A673 (cell line): Measurements from ENCODE around the gene RRP1B. TPM values are rescaled to one million over a fixed set of nuclear protein-coding genes. Genes with fewer than 3 reads are reported as not detected.

Source experiments
- BruUV-seq: library from RNA; stranded (reverse); fragments of 400-500 nt; replicated peaks from 2 replicates; lab custom pipeline; 2021; lab: Mats Ljungman, UMichigan
- CTCF ChIA-PET: fragments of 300-600 bp; sonication (Branson Sonifier 250); formaldehyde crosslinking; loops from one replicate; lab custom pipeline; 2022; ENCODE audit warnings: antibody characterized with exemption; lab: Charles Lee
- POLR2A ChIA-PET: fragments of 300-600 bp; sonication (Branson Sonifier 250); formaldehyde crosslinking; loops from one replicate; lab custom pipeline; 2022; ENCODE audit warnings: antibody characterized with exemption; ENCODE audit not compliant: low non-redundant PET; lab: Charles Lee
- DNase-seq: peaks from one replicate; pipeline ENCODE4 v3.0.0-alpha.2; 2015; ENCODE audit warnings: low spot score
- H3K27ac ChIP-seq: fragments of 200-600 bp; sonication (generic); 2 replicates; pipeline ENCODE4 v1.5.1; 2016; ENCODE audit warnings: mixed run types, low read depth, mild to moderate bottlenecking, mixed read lengths, antibody characterized with exemption, low read length; ENCODE audit not compliant: poor library complexity, severe bottlenecking
- H3K27me3 ChIP-seq: fragments of 200-600 bp; sonication (generic); replicated peaks from 2 replicates; pipeline ENCODE4 v1.6.1; 2017; ENCODE audit warnings: mixed run types, low read depth, mild to moderate bottlenecking, mixed read lengths, antibody characterized with exemption, low read length; ENCODE audit not compliant: insufficient read depth, poor library complexity
- H3K36me3 ChIP-seq: fragments of 200-600 bp; sonication (generic); 2 replicates; pipeline ENCODE4 v1.6.1; 2016; ENCODE audit warnings: mixed run types, mild to moderate bottlenecking, mixed read lengths, antibody characterized with exemption, low read length; ENCODE audit not compliant: insufficient read depth, poor library complexity, severe bottlenecking
- H3K4me1 ChIP-seq: fragments of 200-600 bp; sonication (generic); 2 replicates; pipeline ENCODE4 v1.6.1; 2017; ENCODE audit warnings: mixed run types, mild to moderate bottlenecking, mixed read lengths, antibody characterized with exemption, low read length; ENCODE audit not compliant: insufficient read depth, poor library complexity, severe bottlenecking
- H3K4me3 ChIP-seq: fragments of 200-600 bp; sonication (generic); 2 replicates; pipeline ENCODE4 v1.5.1; 2016; ENCODE audit warnings: low read depth, mixed run types, mild to moderate bottlenecking, mixed read lengths, low read length; ENCODE audit not compliant: poor library complexity, severe bottlenecking
- H3K9me3 ChIP-seq: fragments of 200-600 bp; sonication (generic); 2 replicates; pipeline ENCODE4 v1.6.1; 2016; ENCODE audit warnings: mixed run types, low read depth, mild to moderate bottlenecking, mixed read lengths, antibody characterized with exemption, low read length; ENCODE audit not compliant: poor library complexity, severe bottlenecking
- EZH2 ChIP-seq: fragments of 200-600 bp; sonication (generic); IDR thresholded peaks from 2 replicates; pipeline ENCODE4 v1.6.1; 2017; ENCODE audit warnings: borderline replicate concordance, low read depth, mild to moderate bottlenecking, mixed read lengths, antibody characterized with exemption, low read length; ENCODE audit not compliant: poor library complexity, severe bottlenecking
- intact Hi-C: fragments of 100-400 bp; cut with micrococcal nuclease; formaldehyde crosslinking; loops from one replicate; pipeline ENCODE4 v1.10.0; 2022; ENCODE audit not compliant: unreplicated experiment
- total RNA-seq: library from RNA; stranded (reverse); gene quantifications from 2 replicates; pipeline ENCODE4 v1.2.3, GENCODE V29; 2021
- TF ChIP-seq, protein P1 (sequence below): fragments of 300-800, 200-600 bp; sonication (generic); conservative IDR thresholded peaks from 2 replicates; pipeline ENCODE4 v1.5.1; 2017; ENCODE audit warnings: low read depth, mild to moderate bottlenecking, antibody characterized with exemption, low read length, moderate library complexity, mixed read lengths

The RRP1B gene
- total RNA-seq, 1 experiment from 2014 or later = 73.5 TPM

DNA sequence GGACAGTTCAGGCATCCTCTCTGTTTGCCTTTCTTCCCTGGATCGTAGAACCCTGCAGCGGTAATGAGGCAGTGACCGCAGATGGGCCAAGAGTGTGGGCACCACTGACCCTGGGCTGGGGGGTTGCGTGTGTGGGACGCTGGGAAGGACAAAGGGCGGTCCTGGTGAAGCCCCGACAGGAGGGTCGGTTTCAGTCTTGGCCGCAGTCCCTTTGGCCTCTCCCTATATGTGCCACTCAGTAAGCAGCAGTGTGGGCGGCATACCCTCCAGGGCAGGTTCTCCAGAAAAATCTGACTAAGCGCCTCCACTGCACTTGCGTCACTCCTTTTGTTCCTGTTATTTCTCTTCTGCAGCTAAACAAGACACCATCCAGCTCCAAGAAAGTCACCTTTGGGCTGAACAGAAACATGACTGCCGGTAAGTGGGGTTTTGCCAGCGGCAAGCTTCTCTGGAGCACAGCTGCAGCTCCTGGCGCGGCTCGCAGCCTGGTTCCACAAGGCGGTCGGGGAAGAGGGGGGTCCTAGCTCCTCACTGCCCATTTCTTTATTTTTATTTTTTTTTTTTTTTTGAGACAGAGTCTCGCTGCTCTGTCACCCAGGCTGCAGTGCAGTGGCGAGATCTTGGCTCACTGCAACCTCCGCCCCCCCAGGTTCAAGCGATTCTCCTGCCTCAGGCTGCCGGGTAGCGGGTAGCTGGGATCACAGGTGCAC is 31.9 kb downstream of the RRP1B start:
- CTCF ChIA-PET = no interaction called here
- Histone ChIP-seq H3K4me3 (no peak overlapping the region), H3K27ac (no peak overlapping the region), H3K9me3 (no peaks in the 10 kb centered on the region), H3K36me3 (peaks cover 82% of the 10 kb centered on the region), H3K27me3 (no peaks in the 10 kb centered on the region), H3K4me1 (no peaks in the 10 kb centered on the region)
- no TSS peak for BruUV-seq
- POLR2A ChIA-PET = no interaction called here
- intact Hi-C loops = no loop called here
- no peak for DNase-seq
- TF ChIP-seq EZH2 = no peak

- no peak for TF ChIP-seq EZH2
- TF ChIP-seq, protein P1, sequence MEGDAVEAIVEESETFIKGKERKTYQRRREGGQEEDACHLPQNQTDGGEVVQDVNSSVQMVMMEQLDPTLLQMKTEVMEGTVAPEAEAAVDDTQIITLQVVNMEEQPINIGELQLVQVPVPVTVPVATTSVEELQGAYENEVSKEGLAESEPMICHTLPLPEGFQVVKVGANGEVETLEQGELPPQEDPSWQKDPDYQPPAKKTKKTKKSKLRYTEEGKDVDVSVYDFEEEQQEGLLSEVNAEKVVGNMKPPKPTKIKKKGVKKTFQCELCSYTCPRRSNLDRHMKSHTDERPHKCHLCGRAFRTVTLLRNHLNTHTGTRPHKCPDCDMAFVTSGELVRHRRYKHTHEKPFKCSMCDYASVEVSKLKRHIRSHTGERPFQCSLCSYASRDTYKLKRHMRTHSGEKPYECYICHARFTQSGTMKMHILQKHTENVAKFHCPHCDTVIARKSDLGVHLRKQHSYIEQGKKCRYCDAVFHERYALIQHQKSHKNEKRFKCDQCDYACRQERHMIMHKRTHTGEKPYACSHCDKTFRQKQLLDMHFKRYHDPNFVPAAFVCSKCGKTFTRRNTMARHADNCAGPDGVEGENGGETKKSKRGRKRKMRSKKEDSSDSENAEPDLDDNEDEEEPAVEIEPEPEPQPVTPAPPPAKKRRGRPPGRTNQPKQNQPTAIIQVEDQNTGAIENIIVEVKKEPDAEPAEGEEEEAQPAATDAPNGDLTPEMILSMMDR = no peak
- H3K27me3 ChIP-seq = no peaks in the 10 kb centered on the region
- intact Hi-C loops = no loop called here
- CTCF ChIA-PET = no interaction called here
- POLR2A ChIA-PET = no interaction called here
- BruUV-seq = no TSS peak
- peaks cover 76% of the 10 kb centered on the region for H3K36me3 ChIP-seq
- no peaks in the 10 kb centered on the region for H3K4me1 ChIP-seq
- no peak overlapping the region for H3K4me3 ChIP-seq
- DNase-seq = no peak
- no peaks in the 10 kb centered on the region for H3K9me3 ChIP-seq
- H3K27ac ChIP-seq = no peak overlapping the region
These were observed 32.4 kb downstream of the RRP1B start for GRCh38 chr21:43691801-43692200.

DNA sequence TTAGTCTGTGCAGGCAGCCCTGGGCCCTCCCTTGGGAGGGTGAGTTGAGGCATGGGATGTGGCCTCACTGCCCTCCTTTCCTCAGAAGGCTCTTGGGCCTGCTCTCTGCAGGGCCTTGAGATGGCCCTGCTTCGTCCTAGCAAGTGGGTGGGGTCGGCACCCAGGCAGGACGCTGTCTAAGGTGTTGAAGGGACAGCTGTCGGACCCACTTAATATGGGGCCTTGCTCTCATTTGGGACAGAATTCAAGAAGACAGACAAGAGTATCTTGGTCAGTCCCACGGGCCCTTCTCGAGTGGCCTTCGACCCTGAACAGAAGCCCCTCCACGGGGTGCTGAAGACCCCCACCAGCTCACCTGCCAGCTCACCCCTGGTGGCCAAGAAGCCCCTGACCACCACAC is 33.6 kb downstream of the RRP1B start:
- intact Hi-C loops = no loop called here
- no peak for DNase-seq
- H3K36me3 ChIP-seq = peaks cover 65% of the 10 kb centered on the region
- no TSS peak for BruUV-seq
- H3K9me3 ChIP-seq = no peaks in the 10 kb centered on the region
- POLR2A ChIA-PET = no interaction called here
- H3K27me3 ChIP-seq = no peaks in the 10 kb centered on the region
- no peaks in the 10 kb centered on the region for H3K4me1 ChIP-seq
- H3K4me3 ChIP-seq = no peak overlapping the region
- no peak for TF ChIP-seq EZH2
- TF ChIP-seq, protein P1 = no peak
- CTCF ChIA-PET = no interaction called here
- no peak overlapping the region for H3K27ac ChIP-seq

DNA sequence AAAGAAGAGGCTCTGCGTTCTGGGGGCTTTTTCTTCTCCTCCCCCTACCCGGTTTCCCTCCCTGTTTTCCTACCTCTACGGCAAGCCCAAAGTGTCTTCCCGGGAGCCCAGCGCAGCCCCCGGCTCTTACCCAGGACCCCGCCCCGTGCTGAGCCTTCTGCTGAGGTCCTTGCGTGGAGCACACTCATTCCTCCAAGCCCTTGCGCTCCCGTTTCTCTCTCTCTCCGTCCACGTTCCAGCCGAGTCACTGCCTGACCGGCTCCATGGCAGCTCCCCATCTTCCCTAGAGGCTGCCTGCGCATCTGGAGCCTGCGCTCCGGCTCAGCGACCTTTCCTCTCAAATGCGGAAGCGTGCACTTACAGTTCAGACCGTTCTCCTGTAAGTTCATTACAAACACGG is 34.6 kb downstream of the RRP1B start:
- POLR2A ChIA-PET = no interaction called here
- CTCF ChIA-PET = no interaction called here
- no TSS peak for BruUV-seq

More for the DNA sequence above, 34.6 kb downstream of the RRP1B start:
- no peaks in the 10 kb centered on the region for H3K27me3 ChIP-seq
- no peak for DNase-seq
- no peaks in the 10 kb centered on the region for H3K9me3 ChIP-seq
- intact Hi-C loops = no loop called here
- H3K4me3 ChIP-seq = no peak overlapping the region
- peak overlapping the region; percentile 37 for H3K27ac ChIP-seq
- peaks cover 55% of the 10 kb centered on the region for H3K36me3 ChIP-seq
- H3K4me1 ChIP-seq = no peaks in the 10 kb centered on the region
- TF ChIP-seq, protein P1 = no peak
- TF ChIP-seq EZH2 = no peak
